Muscle of leg (tissue), 11 donors: ENCODE data around the gene FN1. TPM values are rescaled to one million over a fixed set of nuclear protein-coding genes. Genes with fewer than 3 reads are reported as not detected.

Experiments
- DNase-seq: peaks from one replicate; pipeline ENCODE4 v3.0.0; 2013
- H3K27ac ChIP-seq: one replicate; pipeline ENCODE4 v1.5.1; 2013; ENCODE audit warnings: mild to moderate bottlenecking, low read length, control low read depth
- H3K27me3 ChIP-seq: one replicate; pipeline ENCODE4 v1.6.1; 2013; ENCODE audit warnings: low read length; ENCODE audit not compliant: control insufficient read depth, insufficient read depth
- H3K36me3 ChIP-seq: one replicate; pipeline ENCODE4 v1.6.1; 2013; ENCODE audit warnings: low read length; ENCODE audit not compliant: control insufficient read depth, insufficient read depth
- H3K4me1 ChIP-seq: one replicate; pipeline ENCODE4 v1.6.1; 2013; ENCODE audit warnings: low read length; ENCODE audit not compliant: control insufficient read depth, insufficient read depth
- H3K4me3 ChIP-seq: one replicate; pipeline ENCODE4 v1.5.1; 2013; ENCODE audit warnings: low read length, control low read depth
- H3K9me3 ChIP-seq: replicated peaks from 2 replicates; pipeline ENCODE4 v1.6.1; 2013; ENCODE audit warnings: low read depth, low read length; ENCODE audit not compliant: control insufficient read depth
- WGBS: methylation state at CpG from one replicate; pipeline ENCODE4 v1.1.5; 2013; ENCODE audit warnings: missing lambda C conversion rate; ENCODE audit not compliant: insufficient coverage; 5-methylcytosine and 5-hydroxymethylcytosine counted together
- polyA plus RNA-seq, 8 donors: library from polyadenylated mRNA; unstranded; fragments of 120-200 nt; gene quantifications; one replicate each; pipeline versions ENCODE4 v1.2.1 to v1.2.3, GENCODE V29; 2013; ENCODE audit warnings: inconsistent platforms in 1 of 8, low replicate concordance in 1 of 8; ENCODE audit not compliant: insufficient read length in 8 of 8, insufficient read depth in 1 of 8
- total RNA-seq: library from RNA; stranded (reverse); fragments of 120-200 nt; gene quantifications from one replicate; pipeline ENCODE4 v1.2.4, GENCODE V29; 2013

Gene FN1
- total and polyA plus RNA-seq, 9 donors: 335 to 1,030 (median 518) TPM

DNA sequence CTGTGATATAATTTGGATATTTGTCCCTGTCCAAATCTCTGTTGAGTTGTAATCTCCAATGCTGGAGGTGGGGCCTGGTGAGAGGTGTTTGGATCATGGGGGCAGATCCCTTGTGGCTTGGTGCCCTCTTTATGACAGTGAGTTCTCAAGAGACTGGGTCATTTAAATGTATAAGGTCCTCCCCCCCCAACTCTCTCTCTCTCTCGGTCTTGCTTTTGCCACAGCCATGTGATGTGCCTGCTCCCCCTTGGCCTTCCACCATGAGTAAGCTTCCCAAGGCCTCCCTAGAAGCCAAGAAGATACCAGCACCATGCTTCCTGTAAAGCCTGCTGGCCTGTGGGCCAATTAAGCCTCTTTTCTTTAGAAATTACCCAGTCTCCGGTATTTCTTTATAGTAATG is 58.6 kb downstream of the FN1 start:
- Histone ChIP-seq H3K36me3 (peaks cover 53% of the 10 kb centered on the region), H3K27ac (no peak overlapping the region), H3K9me3 (no peaks in the 10 kb centered on the region), H3K27me3 (no peaks in the 10 kb centered on the region), H3K4me1 (no peaks in the 10 kb centered on the region), H3K4me3 (no peak overlapping the region)
- no peak for DNase-seq
- 86% methylated on average over 1 of the region's 2 CpGs for WGBS

DNA sequence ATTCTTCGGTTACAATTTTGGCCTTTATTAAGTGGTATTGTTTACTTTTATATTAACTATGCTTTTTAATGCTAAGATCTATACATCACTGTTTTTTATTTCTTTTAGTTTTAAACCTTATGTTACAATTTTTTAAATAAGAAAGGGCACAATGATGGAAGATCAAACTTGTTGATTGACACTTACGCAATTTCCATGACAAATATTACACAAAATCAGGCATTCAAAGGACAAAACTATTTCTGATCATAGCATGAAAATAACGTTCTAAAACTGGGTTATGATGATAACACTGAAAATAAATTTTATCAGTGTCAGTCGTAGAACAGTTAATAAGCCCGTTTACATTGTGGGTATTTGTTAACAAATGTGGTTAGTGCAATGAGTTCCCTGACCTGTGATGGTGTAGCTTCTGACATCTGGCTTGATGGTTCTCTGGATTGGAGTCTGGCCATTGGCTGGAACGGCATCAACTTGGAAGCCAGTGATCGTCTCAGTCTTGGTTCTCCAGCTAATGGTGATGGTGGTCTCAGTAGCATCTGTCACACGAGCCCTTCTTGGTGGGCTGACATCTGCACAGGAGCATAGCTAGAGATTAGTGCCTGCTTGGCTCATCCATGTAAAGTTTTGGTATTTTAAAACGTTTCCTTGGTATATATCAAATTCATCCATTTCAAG is 59.6 kb downstream of the FN1 start:
- Histone ChIP-seq H3K9me3 (no peaks in the 10 kb centered on the region), H3K4me1 (no peaks in the 10 kb centered on the region), H3K27ac (no peak overlapping the region), H3K36me3 (peaks cover 53% of the 10 kb centered on the region), H3K4me3 (no peak overlapping the region), H3K27me3 (no peaks in the 10 kb centered on the region)
- WGBS: 93% methylated on average over 6 of the region's 9 CpGs
- no peak for DNase-seq

DNA sequence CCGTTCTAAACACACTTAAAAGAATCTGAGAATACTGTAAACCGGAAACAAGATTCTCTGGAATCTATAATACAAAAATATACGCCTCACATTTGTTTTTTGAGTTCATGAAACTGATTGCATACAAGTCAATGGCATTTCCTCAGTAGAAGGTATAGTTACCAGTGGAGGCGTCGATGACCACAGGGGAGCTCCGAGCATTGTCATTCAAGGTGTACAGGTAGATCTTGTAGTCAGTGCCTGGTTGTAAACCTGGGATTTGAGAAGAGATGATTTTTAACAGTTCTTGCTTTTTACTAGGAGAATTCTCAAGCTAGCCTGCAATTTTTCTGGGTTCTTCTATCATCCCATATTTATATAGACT is 60.4 kb downstream of the FN1 start:
- Histone ChIP-seq H3K4me3 (no peak overlapping the region), H3K27me3 (no peaks in the 10 kb centered on the region), H3K27ac (no peak overlapping the region), H3K4me1 (no peaks in the 10 kb centered on the region), H3K36me3 (peaks cover 52% of the 10 kb centered on the region), H3K9me3 (no peaks in the 10 kb centered on the region)
- no peak for DNase-seq
- WGBS: 100% methylated on average over 3 of the region's 6 CpGs

DNA sequence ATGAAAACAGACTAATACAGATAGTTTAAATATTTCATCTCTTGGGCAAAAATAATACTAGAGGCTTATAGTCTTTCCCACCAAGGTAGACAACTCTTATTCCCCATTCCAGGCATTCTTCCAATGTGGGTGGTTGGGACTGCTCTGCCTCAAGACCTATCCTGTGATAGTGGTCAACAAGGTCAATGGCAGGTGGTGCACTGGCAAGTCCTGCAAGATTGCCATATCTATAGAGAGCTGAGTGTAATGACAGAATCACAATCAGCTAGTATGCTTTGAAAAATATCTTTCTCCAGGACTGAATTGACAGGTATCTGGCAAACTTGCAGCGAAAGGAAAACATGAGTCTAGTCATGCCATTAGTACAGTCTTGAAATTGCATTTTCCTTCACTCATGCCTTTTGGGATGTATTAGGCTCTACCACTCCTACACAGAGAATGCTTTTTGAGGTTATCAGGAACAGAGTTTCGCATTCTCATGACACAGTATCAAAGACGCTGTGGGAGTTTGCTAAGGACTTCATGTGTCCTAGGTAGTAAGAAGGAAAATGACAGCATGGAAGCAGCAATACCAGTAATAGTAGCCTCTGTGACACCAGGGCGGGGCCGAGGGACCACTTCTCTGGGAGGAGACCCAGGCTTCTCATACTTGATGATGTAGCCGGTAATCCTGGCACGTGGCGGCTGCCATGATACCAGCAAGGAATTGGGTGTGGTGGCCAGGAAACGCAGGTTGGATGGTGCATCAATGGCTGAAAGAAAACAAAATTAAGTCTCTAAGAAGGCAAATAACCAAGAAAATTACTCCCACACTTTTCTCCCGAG is 61.0 kb downstream of the FN1 start:
- Histone ChIP-seq H3K9me3 (no peaks in the 10 kb centered on the region), H3K4me3 (no peak overlapping the region), H3K36me3 (peaks cover 56% of the 10 kb centered on the region), H3K27ac (no peak overlapping the region), H3K27me3 (no peaks in the 10 kb centered on the region), H3K4me1 (no peaks in the 10 kb centered on the region)
- no peak for DNase-seq
- 100% methylated on average over 5 of the region's 10 CpGs for WGBS

DNA sequence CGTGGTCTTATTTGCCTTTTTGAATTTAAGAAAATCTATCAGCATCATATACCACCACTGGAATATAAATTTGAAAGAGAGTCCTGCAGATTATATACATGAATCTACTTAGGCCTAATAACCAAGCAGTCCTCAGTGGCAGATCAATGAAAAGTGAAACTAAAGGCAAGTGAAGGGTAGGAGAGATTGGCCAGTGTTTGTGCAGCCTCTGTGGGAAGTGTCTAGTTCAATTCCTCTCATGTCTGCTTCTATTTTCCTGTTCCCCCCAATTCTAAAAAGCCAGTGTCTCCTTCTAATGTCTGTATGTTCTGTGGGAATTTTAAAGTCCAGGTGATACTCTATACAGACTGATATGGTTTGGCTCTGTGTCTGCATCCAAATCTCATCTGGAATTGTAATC is 61.9 kb downstream of the FN1 start:
- Histone ChIP-seq H3K9me3 (no peaks in the 10 kb centered on the region), H3K36me3 (peaks cover 55% of the 10 kb centered on the region), H3K4me3 (no peak overlapping the region), H3K4me1 (no peaks in the 10 kb centered on the region), H3K27ac (no peak overlapping the region), H3K27me3 (no peaks in the 10 kb centered on the region)
- WGBS: no CpG with 5 or more reads among the region's 1 CpG
- no peak for DNase-seq

DNA sequence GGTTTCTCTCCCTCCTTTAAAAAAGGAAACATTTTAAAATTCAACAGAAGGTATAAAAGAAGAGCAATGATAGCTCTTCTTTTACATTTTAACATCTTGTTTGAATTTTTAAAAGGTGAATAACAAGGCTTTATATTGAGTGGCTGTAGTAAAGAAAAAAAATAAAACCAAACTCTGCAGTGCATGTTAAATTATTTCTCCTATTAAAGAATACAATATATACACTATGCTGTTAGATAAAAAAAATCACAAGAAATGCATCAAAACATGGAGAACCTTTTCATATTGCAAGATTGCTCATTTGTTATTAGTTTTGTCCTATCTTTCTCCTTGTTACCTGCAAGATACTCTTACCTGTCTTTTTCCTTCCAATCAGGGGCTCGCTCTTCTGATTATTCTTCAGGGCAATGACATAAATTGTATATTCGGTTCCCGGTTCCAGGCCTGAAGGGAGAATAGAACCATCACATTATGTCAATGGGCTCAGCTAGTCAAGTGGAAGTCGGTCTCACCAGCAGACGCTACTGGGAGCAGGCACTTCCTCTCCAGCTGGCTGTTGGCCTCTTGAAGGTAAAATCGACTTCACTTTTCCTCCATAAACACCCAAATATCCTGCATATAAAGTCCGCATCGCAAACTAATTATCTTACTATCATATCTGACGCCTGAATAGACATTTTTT is 62.8 kb downstream of the FN1 start:
- Histone ChIP-seq H3K36me3 (peaks cover 54% of the 10 kb centered on the region), H3K4me3 (no peak overlapping the region), H3K9me3 (no peaks in the 10 kb centered on the region), H3K27ac (no peak overlapping the region), H3K4me1 (no peaks in the 10 kb centered on the region), H3K27me3 (no peaks in the 10 kb centered on the region)
- DNase-seq: no peak
- 64% methylated on average over 5 of the region's 9 CpGs for WGBS

DNA sequence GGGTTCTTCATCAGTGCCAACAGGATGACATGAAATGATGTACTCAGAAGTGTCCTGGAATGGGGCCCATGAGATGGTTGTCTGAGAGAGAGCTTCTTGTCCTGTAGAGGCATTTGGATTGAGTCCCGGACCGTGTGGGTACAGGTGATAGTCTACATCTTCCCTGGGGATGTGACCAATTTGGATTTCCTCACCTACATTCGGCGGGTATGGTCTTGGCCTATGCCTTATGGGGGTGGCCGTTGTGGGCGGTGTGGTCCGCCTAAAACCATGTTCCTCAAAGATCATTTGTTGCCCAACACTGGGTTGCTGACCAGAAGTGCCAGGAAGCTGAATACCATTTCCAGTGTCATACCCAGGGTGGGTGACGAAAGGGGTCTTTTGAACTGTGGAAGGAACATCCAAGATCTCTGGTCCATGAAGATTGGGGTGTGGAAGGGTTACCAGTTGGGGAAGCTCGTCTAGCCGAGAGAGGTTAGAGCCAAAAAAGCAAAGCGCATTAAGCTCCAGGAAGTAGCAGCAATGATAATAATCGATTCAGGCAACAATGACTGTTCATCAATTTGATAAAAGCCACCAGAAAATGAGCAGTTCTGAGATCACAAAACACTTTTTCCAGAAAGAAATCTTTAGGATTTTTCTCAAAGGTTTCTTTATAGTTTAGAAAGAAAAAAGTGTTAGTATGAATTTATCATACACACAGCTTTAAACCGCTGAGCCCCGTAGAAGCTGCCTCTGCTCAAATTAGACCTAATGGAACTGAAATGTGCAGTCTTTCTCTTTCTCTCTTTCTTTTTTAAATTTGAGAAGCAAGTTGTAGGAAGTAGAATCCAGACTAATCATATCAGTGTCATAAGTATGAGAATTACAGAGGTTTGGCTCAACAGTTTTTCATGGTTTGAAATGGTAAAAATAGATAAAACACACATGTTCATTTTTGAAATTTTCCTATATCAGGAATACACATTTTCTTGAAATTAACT is 63.7 kb downstream of the FN1 start:
- H3K36me3 ChIP-seq: peaks cover 53% of the 10 kb centered on the region
- H3K4me3 ChIP-seq: no peak overlapping the region
- no peaks in the 10 kb centered on the region for H3K4me1 ChIP-seq
- H3K27ac ChIP-seq: no peak overlapping the region
- no peaks in the 10 kb centered on the region for H3K27me3 ChIP-seq
- WGBS: 83% methylated on average over 11 of the region's 14 CpGs
- no peaks in the 10 kb centered on the region for H3K9me3 ChIP-seq
- peak; percentile 32 for DNase-seq

DNA sequence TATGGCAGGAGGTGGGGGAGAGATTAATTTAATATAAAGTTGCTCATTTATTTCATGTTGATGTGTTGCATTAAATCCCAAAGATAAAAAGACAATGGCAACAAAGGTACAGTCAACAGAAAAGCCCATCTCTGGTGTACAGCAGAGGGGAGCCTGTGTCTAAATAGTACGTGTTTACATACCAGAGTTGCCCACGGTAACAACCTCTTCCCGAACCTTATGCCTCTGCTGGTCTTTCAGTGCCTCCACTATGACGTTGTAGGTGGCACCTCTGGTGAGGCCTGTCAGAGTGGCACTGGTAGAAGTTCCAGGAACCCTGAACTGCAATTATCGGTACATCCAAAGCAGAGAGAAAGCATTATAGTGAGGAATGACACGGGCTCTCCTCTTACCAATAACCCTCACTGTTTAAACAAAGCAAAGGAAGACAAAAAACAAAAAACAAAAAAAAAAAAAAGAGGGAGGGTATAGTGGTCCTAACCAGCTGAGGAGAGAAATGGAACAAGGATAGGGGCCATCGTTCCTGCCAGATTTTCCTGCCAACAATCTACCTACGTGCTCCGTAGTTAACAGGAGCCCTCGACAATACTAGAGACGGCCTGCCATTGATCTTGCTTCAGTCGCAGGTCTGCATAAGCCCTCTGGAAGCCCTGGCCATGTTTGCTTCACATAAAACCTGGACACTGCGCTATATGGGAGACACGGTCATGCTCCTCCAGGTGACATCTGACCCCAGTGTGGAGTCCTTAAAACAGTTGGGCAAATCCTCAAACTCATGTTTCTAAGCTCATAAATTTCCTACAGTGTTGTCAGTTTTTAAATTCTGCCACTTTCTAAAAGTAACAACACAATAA is 65.5 kb downstream of the FN1 start:
- Histone ChIP-seq H3K4me3 (no peak overlapping the region), H3K27ac (no peak overlapping the region), H3K9me3 (no peaks in the 10 kb centered on the region), H3K4me1 (no peaks in the 10 kb centered on the region), H3K27me3 (no peaks in the 10 kb centered on the region), H3K36me3 (peaks cover 45% of the 10 kb centered on the region)
- 88% methylated on average over 10 of the region's 14 CpGs for WGBS
- no peak for DNase-seq

DNA sequence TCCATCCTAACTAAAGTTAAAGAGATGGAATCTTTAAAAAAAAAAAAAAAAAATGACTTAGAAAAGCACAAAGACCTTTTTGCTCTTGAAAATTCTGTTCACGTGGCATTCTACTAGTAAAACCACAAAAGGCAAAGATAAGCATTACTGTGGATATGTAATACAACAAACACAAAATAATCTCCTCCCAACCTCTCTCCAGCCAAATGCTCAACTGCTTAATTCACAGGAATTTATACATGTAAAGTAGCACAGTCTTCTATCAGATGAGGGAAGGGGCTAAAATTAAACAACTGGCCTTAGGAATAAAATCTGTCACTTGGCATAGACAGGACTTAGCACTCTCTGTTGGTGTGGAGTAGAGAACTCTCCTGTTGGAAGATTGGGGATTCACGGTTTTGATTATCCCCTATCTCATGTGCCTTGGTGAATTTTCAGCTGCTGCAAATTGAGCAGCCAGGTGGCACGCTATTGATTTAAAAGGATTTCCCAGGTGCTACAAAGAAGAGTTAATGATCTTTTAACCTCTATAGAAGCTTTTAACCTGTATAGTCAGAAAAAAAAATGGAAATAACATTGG is 66.6 kb downstream of the FN1 start:
- Histone ChIP-seq H3K4me1 (no peaks in the 10 kb centered on the region), H3K27me3 (no peaks in the 10 kb centered on the region), H3K36me3 (peaks cover 43% of the 10 kb centered on the region), H3K9me3 (no peaks in the 10 kb centered on the region), H3K27ac (no peak overlapping the region), H3K4me3 (no peak overlapping the region)
- DNase-seq: no peak
- WGBS: no CpG with 5 or more reads among the region's 3 CpGs
